ENCODE measurements around the gene RGPD8. TPM values are rescaled to one million over a fixed set of nuclear protein-coding genes. Genes with fewer than 3 reads are reported as not detected.
"Not testable (repeated sequence)": the region's sequence is repeated elsewhere in the genome, so short reads cannot be mapped to it uniquely, and the experiment has no call there.

RGPD8 gene
- total RNA-seq, 2 experiments from 2014 or later, result 15.1 to 18.5 TPM

GRCh38 chr2:112436993-112437392 is 3.5 kb upstream of the RGPD8 start:
- CTCF ChIA-PET, POLR2A ChIA-PET: not testable (repeated sequence)

- CTCF ChIA-PET, POLR2A ChIA-PET: not testable (repeated sequence)
These were observed 2.4 kb upstream of the RGPD8 start for GRCh38 chr2:112435716-112436431.

- POLR2A ChIA-PET, CTCF ChIA-PET: not testable (repeated sequence)
These were observed 1.7 kb upstream of the RGPD8 start for GRCh38 chr2:112434890-112435715.

- POLR2A ChIA-PET, result no interaction called here
- CTCF ChIA-PET, result no interaction called here
These were observed 686 bp upstream of the RGPD8 start for GRCh38 chr2:112433932-112434730.

- ChIA-PET POLR2A (interaction anchor here (0.6 kb wide), 2 partner anchors 115 to 514 kb away, joined by 3 to 6 read pairs; no protein-coding TSS in a partner anchor), CTCF (interaction anchor here (0.6 kb wide), 1 partner anchor 215 kb away, joined by 3 read pairs; no protein-coding TSS in a partner anchor)
These were observed 538 bp downstream of the RGPD8 start for GRCh38 chr2:112432735-112433479.

- CTCF ChIA-PET, result not testable (repeated sequence)
These were observed 1.1 kb downstream of the RGPD8 start for GRCh38 chr2:112432390-112432734.

GRCh38 chr2:112431587-112432295 is 1.7 kb downstream of the RGPD8 start:
- CTCF ChIA-PET, POLR2A ChIA-PET: not testable (repeated sequence)

More at GRCh38 chr2:112432390-112432734, 1.1 kb downstream of the RGPD8 start:
- POLR2A ChIA-PET, result not testable (repeated sequence)

GRCh38 chr2:112424553-112424952 is 8.9 kb downstream of the RGPD8 start:
- CTCF ChIA-PET, POLR2A ChIA-PET: not testable (repeated sequence)

- POLR2A ChIA-PET, CTCF ChIA-PET: not testable (repeated sequence)
These were observed 16.6 kb downstream of the RGPD8 start for GRCh38 chr2:112416860-112417259.

GRCh38 chr2:112360055-112360454 is 73.4 kb downstream of the RGPD8 start:
- POLR2A ChIA-PET, CTCF ChIA-PET: not testable (repeated sequence)

GRCh38 chr2:112354335-112354734 is 79.1 kb downstream of the RGPD8 start:
- CTCF ChIA-PET, POLR2A ChIA-PET: not testable (repeated sequence)

- CTCF ChIA-PET, POLR2A ChIA-PET: not testable (repeated sequence)
These were observed 80.4 kb downstream of the RGPD8 start for GRCh38 chr2:112352809-112353603.

GRCh38 chr2:112352292-112352691 is 81.2 kb downstream of the RGPD8 start:
- POLR2A ChIA-PET, result not testable (repeated sequence)

GRCh38 chr2:112345030-112346027 is 88.1 kb downstream of the RGPD8 start:
- CTCF ChIA-PET, result no interaction called here
- POLR2A ChIA-PET, result no interaction called here

More at GRCh38 chr2:112352292-112352691, 81.2 kb downstream of the RGPD8 start:
- CTCF ChIA-PET, result not testable (repeated sequence)

- ChIA-PET CTCF (no interaction called here), POLR2A (no interaction called here)
These were observed 89.4 kb downstream of the RGPD8 start for GRCh38 chr2:112343827-112344585.

GRCh38 chr2:112342067-112342550 is 91.3 kb downstream of the RGPD8 start:
- POLR2A ChIA-PET, result no interaction called here
- CTCF ChIA-PET, result no interaction called here

Data from activated CD8-positive, alpha-beta memory T cell treated with anti-CD3 and anti-CD28 coated beads for 36 hours (primary cell).